GM03348 (cell line): ENCODE data around the gene ZC3H12C.
A peak's percentile ranks its signal among the peaks of the same experiment; 100 is the strongest.
"Not testable (repeated sequence)": the region's sequence is repeated elsewhere in the genome, so short reads cannot be mapped to it uniquely, and the experiment has no call there.

ENCODE experiments used
- DNase-seq: peaks from one replicate; pipeline ENCODE4 v3.0.0; 2012; ENCODE audit warnings: low spot score

ZC3H12C gene

DNA sequence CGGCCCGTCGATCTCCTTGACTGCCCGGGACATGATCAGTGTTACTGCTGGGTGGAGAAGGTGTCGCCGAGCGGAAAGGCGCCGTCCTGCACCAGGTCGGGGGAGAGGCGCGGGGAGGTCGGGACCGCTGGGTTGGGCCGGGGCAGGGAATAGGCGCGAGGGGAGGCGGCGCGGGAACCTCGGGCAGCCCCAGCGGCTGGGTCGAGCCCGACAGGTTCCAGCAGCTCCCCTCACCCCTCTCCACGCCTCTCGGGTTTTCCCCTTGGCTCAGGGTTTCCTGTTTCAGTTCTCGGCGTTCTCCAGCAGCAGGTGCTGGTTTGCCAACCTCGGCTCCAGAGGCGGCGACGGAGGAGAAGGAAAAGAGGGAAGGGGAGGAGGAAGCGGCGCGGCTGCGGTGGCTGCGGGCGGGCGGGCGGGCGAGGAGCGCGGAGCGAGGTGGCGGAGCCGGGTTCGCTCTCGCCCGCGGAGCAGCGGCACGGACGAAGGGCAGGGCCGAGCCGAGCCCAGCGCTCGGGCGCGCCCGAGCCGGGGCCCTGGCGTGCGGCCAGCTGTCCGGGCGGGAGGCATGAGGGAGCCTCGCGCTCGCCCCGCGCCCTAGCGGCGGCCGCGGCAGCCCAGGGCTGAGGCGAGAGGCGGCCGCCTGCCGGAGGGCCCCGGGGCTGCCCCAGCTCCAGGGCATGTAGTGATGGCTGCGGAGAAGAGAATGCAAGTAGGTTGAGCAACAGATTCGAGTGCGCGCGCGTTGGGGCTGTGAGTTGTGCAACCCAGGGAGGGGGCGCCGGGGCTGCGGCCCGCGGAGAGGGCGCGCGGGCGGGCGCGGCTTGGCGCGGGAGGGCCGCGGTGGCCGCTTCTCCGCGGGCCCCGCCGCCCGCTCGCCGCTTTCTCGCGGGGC lies at the start of gene ZC3H12C:
Gene ZC3H12C, plus strand, starts transcription at position 878 of the 892 bp plus-strand sequence. CDS start 20 bp downstream, outside the sequence.
- peak; percentile 94 for DNase-seq

DNA sequence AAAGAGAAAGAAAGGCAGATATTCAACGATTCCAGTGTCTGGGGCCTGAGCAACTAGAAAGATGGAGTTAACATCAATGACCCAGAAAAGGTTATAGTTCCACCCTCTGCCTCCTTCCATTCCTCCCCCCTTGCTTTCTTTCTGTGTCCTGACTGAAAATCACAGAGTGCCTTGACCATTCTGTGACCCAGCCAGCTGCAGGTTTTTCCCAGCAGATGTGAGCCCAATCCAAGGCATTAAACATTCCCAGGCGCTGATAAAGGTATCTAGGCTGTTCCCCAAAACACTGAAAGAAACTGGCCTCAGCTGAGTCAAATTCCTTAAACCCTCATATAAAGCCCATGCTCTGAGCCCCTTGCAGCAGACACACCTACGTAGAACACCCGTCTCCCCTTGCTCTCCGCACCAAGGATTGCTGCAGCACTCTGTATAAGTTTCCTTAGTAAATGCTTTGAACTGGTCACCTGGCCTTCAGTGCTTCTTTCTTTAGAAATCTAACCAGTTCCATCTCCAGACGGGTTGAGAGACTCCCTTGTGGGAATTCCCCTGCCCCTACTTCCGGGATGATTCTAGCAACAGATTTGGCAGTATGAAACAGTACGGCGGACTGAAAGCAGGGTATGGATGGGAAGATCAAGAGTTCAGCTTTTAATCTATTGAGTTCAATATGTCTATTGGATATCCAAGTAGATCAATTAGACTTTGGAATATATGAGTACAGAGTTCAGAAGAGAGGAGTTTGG lies 48.8 kb upstream of the ZC3H12C start:
- no peak for DNase-seq

DNA sequence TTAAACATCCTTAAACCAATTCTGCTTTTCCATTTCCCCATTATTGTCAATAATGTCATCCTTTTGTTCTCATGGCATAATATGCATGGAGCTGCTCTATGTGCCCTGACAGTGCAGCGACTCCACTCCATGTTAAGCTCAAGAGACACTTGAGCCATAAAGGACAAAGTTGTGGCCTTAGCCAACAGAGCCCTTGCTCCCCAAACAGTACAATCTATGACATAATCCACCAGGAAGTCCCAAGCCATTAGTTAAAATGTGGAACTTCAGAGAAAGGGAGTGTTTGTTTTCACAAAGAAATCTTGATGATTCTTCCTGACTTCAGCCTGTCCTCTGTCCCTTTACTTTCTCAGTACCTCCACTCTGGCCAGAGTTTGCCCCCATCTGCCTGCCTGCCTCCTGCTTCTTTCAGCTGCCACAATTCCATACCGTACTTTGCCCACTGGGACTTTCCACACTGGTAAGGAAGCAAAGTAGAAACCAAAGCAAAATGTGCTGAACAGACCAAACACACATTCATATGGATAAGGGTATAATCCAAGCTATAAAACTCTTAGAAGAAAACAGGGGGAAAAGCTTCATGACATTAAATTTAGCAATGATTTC lies 46.3 kb upstream of the ZC3H12C start:
- no peak for DNase-seq

DNA sequence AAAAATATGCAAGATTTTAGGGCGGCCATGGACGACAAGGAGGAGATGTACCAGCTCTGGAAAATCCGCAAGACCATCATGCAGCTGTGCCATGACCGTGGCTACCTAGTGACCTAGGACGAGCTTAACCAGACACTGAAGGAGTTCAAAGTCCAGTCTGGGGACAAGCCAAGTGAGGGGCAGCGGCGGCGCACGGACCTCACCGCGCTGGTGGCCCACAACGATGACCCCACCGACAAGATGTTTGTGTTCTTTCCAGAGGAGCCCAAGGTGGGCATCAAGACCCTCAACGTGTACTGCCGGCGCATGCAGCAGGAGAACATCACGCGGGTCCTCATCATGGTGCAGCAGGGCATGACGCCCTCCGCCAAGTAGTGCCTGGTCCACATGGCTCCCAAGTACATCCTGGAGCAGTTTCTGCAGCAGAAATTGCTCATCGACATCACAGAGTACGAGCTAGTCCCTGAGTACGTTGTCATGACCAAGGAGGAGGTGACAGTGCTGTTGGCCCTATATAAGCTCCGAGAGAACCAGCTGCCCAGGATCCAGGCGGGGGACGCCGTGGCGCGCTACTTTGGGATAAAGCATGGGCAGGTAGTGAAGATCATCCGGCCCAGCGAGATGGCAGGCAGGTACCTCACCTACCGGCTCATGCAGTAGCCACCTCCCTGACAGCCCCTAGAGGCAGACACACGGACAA lies 43.5 kb upstream of the ZC3H12C start:
- DNase-seq = no peak

DNA sequence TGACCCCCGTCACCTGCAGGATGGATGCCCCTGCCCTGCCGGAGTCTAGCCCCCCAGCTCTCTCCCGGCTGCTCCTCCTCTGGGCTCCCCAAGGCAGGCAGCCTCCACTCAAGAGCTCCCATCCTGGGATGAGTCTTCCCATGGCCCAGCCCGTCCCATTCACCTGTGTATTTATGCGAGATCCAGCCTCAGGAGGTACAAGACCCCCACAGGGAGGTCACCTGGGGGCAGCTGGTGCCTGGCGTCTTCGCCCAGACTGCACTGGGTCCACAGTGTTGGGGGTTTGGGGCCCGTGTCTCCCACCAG lies 43.0 kb upstream of the ZC3H12C start:
- DNase-seq = no peak

DNA sequence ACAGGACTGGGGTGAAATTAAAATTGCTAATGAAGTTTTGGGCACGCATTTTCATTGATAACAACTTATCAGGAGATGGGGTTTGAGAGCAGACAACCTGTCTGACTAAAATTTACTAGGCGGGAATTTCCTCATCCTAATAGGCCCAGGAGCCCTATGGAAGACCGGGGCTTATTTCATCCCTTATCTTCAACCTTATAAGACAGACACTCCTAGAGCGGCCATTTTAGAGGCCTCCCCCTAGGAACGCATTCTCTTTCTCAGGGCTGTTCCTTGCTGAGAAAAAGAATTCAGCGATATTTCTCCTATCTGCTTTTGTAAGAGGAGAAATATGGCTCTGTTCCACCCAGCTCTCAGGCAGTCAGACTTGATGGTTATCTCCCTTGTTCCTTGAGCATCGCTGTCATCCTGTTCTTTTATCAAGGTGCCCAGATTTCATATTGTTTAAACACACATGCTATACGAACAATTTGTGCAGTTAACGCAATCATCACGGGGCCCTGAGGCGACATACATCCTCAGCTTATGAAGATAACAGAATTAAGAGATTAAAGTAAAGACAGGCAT lies 39.3 kb upstream of the ZC3H12C start:
- no peak for DNase-seq

DNA sequence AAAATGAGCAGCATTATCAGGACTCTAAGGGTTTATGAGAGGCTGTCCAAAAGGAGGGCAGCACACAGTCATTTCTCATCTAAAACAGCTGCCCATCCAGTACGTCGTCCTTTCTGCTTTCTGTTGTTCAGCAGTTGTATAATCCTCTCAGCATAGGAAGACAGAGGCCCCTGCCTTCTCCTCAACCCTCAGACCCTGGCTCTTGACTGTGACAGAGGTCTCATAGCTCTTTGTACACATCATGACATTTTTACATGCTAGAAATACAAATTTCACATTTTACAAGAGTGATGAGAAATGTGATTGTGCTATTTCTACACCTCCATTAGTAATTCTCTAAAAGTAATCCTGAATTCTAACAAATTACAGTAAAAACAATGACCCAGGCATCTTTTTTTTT lies 36.2 kb upstream of the ZC3H12C start:
- no peak for DNase-seq

DNA sequence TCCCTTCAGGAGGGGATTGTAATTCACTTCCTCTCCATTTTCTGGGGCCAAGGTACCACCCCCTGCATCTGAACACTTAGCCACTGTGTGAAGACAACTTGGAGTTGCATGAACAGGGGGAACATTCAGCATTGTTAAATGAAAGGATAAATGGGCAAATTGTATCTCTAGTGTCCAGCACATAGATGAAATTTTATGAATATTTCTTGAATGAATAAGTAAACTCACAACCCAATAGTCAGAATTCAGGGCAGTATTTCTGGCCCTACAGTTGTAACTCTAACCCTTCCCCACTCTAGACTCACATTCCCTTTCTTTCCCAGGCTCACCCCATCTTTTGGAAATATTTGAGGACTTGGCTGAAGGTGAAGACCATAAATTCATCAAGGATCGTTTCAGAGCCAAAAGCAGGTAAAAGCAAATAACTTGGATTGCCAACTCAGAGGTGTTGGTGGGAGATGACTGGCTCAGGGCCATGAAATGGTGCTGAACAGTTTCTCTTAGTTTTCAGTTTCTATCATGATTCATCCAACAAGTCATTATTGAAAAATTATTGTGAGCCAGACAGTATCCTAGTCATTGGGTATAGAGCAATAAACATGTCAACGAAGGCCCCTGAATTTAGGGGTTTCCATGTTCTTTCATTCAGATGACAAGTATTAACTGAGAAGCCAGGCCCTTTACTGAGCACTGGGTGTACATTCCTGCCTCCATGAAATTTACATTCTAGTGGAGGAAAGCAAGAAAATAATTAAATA lies 33.3 kb upstream of the ZC3H12C start:
- DNase-seq = peak; percentile 51

DNA sequence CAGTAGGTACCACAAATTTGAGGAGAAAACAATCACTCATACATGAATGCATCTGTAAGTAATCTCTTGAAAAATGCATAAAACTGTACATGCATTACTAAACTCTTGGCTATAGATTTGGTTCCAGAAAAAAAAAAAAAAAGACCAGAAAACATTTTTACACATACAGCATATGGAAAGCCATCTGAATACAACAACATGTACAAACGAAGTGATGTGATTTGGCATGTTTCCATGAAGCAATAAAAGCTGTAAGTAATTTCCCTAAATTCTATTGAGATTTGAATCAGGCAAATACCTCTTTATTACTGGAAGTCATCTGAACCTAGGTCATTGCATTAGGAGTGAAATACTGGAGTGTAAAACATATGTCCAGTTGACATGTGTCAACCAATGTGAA lies 31.9 kb upstream of the ZC3H12C start:
- no peak for DNase-seq

DNA sequence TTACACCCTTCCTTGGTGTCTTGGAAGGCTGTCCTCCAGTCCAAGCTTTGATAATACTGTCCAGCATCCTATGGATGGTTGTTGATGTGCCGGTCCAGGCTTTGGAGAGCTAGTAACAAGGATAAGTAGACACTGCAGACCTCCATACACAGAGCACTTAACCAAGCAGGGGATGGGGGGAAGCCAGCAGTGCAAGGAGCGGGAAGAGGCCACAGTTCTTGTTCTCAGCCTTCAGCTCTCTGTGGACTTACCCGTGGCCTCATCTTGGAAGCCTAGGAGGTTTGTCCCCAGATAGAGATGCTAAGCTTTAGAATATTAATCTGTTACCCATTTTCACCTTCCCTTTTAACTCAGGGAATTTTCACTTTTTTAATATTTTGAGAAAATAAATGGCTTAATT lies 30.9 kb upstream of the ZC3H12C start:
- no peak for DNase-seq

DNA sequence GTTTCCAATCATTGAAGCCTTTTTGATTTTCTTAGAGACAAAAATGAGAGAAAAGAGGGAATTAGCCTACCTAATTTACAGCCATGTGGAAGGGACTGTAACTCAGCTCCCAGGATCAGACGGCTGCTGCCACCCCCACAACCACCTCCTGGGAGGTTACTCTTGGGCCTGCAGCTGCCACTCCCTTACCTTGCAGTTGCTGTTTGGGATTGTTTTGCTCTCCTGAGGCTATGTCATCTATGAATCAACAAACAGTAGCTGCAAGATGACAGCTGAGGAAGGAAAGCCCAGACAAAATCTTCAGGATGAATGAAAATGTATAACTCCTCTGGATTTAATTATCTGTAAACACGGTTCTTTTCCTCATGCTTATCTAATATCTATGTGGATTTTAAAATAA lies 28.0 kb upstream of the ZC3H12C start:
- no peak for DNase-seq

DNA sequence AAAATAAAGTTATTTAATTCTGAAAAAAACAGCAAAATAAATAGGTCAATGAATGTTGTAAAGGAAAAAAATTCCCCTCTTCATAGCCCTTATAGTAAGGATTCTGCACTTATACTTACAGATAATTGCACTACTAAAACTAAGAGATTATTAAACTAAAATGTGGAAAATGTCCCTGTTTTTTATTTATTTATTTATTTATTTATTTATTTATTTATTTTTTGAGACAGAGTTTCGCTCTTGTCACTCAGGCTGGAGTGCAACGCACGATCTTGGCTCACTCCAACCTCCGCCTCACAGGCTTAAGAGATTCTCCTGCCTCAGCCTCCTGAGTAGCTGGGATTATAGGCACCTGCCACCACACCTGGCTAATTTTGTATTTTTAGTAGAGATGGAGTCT lies 25.2 kb upstream of the ZC3H12C start:
- DNase-seq = not testable (repeated sequence)

DNA sequence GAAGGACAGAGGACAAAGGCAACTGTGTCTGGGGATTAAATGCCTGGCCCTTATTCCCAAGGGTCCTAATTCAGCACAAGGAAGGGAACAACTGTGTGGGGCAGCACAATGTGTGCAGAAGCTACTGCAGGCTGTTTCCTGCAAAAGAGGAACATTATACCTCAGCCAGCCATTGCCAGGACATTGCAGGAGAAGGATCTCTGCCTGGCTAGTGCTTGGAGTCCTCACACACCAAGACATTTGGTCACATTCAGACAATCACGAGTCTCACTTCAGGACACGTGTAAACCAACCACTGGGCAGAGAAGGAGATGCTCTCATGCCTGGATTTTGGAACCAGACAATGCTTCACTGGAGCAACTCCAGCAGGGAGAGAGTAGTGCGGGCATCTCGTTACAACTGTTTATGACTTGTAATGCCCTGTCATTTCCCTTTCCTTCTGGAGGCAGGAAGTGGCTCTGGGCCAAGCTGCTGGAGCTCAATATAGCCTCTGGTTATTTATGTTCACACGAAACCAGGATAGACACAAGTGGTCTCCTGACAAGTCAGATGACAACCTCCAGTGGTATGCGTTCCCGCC lies 23.9 kb upstream of the ZC3H12C start:
- DNase-seq = peak; percentile 55

DNA sequence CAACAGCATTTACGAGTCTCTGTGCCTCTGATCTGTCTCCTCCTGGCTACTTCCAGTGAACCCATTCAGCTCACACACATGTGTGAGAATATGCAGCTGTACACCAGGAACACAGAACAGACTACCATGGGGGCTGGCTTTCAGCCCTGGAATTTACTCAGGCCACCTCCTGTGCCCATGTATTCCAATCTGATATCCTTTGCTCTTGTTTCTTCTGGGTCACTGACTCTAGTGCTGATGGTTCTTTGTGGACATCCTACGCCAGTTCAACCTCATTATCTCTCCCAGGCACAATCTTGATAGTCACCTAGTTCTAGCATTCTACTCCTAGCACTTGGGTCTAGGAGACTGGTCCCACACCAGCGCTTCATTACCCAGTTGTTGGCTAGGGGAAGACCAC lies 23.0 kb upstream of the ZC3H12C start:
- DNase-seq = no peak

DNA sequence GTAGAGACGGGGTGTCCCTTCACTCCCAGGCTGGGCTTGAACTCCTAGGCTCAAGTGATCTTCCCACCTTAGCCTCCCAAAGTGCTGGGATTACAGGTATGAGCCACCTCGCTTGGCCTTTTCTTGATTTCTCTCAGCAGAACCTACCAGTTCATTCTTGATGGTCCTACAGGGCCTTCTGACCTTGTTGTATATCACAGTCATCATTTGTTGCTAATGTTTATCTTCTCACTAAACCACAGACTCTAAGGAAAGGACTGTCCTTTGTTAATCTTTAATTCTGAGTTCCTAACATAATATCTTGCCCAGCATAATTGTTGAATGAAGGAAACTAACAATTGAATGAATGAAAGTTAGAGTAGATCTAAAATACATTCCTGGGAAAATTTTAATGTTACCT lies 22.0 kb upstream of the ZC3H12C start:
- no peak for DNase-seq

DNA sequence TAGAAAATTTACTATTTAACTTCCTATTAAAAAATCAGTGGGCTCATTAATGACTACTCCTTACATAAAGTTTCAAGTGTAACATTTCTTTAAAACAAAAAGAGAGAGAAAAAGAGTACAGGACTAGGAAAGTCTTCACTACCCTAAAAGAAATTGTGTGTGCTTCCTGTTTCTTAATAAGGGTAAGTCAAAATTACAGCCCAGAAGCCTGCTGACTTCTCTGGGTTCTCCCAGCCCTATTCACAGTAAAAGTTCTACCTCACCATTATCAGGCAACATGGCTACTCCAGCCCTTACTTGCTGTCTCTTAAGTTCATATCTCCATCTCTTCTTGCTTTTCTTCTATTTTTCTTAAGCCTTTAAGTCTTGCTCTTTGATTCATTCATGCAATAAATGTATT lies 20.3 kb upstream of the ZC3H12C start:
- no peak for DNase-seq

DNA sequence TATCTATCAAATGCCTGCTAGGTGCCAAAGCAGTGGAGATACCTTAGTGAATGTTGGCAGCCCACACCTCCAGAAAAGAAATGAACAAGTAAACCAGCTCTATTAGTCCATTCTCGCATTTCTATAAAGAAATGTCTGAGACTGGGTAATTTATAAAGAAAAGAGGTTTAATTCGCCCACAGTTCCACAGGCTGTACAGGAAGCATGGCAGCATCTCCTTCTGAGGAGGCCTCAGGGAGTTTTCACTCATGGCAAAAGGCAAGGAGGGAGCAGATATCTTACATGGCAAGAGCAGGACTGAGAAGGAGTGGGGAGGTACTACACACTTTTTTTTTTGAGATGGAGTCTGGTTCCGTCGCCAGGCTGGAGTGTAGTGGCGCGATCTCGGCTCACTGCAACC lies 18.7 kb upstream of the ZC3H12C start:
- no peak for DNase-seq

DNA sequence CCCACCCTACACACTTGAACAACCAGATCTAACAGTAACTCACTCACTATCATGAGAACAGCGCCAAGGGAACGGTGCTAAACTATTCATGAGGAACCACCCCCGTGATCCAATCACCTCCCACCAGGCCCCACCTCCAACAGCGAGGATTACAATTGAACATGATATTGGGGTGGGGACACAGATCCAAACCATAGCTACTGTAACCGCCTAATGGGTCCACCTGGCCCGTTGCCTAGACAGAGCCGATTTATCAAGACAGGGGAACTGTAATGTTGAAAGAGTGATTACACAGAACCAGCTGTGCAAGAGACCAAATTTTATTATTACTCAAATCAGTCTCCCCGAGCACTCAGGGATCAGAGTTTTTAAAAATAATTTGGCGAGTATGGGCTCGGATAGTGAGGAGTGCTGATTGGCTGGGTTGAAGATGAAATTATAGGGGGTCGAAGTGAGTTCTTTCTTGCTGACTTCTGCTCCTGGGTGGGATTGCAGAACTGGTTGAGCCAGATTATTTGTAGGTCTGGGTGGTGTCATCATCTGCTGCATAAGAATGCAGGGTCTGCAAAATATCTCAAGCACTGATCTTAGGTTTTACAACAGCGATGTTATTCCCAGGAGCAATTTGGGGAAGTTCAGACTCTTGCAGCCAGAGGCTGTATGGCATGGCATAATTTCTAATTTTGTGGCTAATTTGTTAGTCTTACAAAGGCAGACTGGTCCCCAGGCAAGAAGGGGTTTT lies 17.9 kb upstream of the ZC3H12C start:
- no peak for DNase-seq

DNA sequence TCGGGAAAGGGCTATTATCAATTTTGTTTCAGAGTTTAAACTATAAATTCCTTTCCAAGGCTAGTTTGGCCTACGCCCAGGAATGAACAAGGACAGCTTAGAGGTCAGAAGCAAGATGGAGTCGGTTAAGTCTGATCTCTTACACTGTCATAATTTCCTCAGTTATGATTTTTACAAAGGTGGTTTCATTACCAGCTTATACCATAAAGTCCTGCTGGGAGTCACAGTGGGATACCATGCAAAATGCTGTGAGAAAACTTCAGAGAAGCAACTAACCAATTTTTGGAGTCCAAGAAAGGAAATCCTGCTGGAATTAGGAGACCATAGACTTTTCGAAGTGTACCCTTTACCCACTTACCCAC lies 17.4 kb upstream of the ZC3H12C start:
- no peak for DNase-seq

DNA sequence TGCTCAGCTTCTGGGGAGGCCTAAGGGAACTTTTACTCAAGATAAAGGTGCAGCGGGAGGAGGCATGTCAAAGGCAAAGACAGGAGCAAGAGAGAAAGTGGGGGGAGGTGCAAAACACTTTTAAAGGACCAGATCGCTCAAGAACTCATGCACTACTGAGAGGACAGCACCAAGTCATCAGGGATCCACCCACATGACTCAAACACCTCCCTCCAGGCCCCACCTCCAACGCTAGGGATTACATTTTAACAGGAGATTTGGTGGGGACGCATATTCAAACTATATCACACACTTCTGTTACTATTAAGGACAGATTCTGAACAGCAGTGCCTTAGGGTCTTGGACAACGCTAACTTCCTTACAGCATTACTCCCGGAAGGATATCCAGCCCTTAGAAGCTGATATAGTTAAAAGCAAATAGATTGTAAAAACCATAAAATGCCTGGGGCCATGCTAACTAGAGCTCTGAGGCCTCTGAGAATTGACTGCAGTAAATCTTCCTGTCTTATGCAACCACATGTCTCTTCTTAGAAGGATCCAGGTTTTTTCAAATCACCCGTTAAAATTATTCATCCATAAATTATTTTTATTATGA lies 16.7 kb upstream of the ZC3H12C start:
- no peak for DNase-seq
